T-helper 2 cell treated with Interferon-gamma antibody and Interleukin-4, amounts not matched to agents 100 ng/mL and 5 ng/mL, for 36 hours (primary cell): ENCODE measurements around the gene IFIH1. TPM values are rescaled to one million over a fixed set of nuclear protein-coding genes. Genes with fewer than 3 reads are reported as not detected.

ENCODE experiments used
- intact Hi-C: fragments of 100-400 bp; cut with micrococcal nuclease; formaldehyde crosslinking; loops from one replicate; pipeline ENCODE4 v1.15.1; 2023
- total RNA-seq: library from RNA; stranded (reverse); gene quantifications from 2 replicates; pipeline ENCODE4 v1.2.3, GENCODE V29; 2022

Gene IFIH1
- total RNA-seq, 1 donor from 2014 or later = 33.3 TPM

DNA sequence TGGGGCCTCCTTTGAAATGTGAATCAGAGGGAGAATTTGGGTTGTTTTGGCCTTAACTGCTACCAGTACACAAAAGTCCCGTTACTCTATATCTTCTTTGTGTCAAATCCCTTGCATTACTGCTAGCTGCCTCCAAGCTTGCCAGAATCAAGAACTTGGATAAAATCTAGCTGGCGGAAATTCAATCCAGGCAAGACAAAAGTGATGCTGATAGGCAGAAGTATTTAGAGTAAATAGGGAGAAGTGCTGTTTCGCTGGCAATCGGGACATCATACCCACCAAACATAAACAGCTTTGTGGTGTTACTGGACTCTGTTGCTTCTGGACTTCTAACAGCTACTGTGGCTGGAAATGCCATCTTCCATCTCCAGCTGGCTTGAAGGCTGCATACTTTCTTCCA lies 2.5 kb downstream of the IFIH1 start:
- intact Hi-C loops = loop anchor here (5.0 to 10.0 kb wide), 5 partner anchors 244 to 1151 kb away; partner anchors contain the start of genes DPP4 and TANK

DNA sequence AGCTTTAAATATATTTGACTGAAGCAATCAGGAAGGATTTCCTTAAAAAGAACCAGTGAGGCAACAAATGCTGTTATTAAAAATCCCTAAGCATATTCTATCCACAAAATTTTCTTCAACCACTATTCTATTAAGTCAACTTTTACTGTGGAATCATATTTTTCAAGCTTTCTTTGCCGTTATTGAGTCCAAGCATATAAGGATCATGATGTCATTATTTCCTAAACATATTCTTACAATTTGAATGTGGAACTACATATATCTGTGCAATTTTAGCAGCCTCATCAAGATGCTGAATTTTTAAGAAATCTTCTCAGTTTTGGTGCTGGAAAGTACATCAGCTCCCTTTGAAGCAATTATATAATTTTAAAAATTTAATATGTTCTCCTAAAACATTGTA lies 5.6 kb downstream of the IFIH1 start:
- intact Hi-C loops = loop anchor here (10.0 kb wide), 1 partner anchor 1148 kb away; the partner anchor contains the start of gene TANK

DNA sequence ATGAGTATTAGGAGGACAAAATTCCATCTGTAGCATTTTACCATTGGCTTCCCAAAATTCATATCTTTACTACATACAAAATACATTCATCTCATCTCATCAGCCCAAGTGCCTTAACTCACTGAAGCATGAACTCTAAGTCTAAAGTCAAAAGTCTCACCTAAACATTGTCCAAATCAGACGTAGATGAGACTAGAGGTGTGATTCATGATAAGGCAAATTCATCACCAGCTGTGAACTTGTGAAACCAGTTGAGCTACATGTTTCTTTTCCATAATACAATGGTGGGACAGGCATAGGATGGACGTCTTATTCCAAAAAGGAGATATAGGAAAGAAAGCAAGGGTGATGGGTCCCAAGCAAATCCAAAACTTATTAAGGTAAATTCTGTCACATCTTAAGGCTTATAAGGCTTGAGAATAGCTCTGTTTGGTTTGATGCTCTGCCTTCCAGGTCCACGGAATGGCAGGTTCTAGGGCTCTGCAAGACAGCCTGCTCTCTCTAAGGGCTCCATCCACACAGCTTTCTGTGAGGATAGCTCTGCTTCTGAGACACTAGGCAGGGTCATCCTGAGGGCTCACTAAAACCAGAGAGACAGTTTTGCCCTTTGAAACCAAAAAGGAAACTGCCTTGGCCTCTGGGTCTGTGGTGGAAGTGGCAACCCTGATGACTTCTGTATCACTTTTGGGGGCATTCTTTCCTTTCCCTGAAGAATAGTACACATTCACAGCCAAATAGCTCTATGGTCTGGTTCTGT lies 9.6 kb downstream of the IFIH1 start:
- intact Hi-C loops = loop anchor here (1.0 kb wide), 1 partner anchor 9 kb away; the partner anchor contains the start of gene IFIH1

DNA sequence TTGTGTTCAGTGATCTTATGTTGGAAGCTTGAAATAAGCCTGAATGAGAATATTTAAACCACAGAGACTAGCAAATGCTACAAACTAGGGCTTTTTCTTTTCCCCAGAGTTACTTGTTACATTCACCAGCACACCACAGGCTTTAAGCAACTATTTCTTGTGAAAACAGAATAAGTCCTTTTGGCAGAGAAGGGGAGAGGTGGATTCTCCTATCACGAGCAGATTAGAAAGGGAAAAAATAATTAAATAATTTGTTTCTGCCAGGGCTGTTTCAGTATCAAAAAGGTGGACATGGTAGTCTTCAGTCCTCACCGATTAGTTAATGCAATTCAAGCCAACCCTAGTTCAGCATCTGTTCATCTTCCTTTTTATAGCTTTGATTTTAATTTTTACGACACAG lies 12.6 kb downstream of the IFIH1 start:
- intact Hi-C loops = no loop called here

DNA sequence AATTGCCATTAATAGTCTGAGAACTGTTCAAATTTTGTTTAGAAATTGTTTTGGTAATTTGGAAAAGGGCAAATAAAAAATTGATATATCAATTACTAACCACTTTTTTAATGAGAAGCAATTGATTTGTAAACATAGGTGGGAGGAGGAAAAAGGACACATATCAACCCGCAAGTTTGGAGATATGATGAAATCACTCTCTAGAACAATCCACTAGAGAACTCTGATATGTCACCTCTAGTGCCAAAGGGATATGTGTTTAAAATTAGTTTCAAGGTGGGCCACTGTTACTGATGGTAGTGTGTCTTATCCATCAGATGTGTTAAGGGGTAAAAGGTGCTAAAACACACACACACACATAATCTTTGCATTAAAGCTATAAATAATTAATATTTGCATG lies 16.6 kb downstream of the IFIH1 start:
- intact Hi-C loops = loop anchor here (1.0 kb wide), 2 partner anchors 16 to 716 kb away; partner anchors contain the start of gene IFIH1

DNA sequence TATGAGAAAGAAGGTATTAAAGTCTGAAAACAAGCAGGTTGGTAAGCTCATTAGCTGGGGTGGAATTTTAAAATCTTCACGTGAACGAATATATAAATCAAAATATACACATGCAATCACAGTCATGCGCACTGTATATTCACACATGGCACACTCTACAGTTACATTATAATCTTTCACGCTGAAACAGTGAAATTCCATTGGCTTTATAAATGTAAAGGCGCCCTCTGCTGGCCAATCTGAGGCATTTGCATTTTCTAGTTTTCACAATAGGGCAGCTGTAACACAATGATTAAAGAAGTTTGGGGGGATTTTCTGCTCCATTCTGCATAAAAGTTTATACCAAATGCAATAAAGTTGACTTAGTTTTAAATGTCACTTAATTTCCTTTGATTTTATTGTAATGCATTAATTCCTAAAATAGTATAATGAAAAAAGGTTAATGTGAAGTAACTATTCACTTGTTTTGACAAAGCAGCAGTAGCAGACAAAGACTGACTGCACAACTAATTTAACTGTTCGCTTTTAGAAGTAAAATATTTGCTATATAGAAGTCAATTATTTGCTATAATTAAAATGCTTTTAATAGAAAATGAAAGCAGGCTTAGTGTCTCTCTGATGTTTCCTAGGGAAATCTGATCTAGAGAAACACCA lies 17.2 kb downstream of the IFIH1 start:
- intact Hi-C loops = loop anchor here (1.0 kb wide), 2 partner anchors 17 to 715 kb away; partner anchors contain the start of gene IFIH1

DNA sequence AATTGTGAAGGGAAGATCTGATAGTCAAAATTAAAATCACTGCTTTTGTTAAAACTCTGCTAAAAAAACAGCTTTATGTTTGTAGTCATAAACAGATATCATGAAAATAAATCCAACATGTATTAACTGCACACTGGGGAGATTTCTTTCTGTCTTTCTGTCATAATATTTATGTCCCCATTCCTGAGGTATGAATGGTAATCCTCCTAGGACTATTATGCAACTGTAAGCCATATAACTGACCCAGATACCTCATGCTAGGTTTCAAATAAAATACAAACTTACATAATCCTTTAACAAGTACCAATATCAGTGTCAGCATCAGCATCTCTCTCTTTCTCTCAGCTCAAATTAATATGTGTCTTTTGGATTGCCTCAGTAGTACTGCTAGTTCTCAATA lies 18.2 kb downstream of the IFIH1 start:
- intact Hi-C loops = no loop called here

DNA sequence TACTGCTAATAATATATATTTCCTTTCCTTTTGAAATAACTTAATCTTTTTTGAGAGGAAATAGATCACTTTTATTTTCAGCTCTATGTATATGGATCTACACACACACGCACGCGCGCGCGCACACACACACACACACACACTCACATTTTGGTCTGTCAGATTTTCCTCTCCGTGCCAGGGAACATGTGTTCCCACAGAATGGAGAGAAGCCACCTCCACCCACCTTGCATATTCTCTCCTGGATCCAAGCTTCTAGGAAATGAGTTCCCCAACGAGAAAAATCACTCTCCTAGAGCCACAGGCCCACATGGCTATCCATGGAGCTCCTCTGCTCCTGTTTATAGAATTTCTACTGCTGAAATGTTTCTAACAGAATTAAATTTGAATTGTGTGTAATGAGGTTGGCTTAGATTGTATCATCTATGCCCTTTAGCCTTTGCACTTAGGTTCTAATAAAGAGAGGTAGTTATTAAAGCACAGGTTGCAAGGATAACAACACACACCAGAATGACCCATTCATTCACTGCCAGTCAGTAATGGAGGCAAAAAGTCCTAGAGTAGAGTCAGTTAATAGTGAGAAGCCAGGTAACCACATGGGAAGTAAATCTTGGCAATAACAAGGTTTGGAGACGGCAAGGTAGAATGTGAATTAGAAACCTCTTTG lies 19.7 kb downstream of the IFIH1 start:
- intact Hi-C loops = loop anchor here (1.0 kb wide), 2 partner anchors 78 to 146 kb away; no protein-coding TSS in a partner anchor

DNA sequence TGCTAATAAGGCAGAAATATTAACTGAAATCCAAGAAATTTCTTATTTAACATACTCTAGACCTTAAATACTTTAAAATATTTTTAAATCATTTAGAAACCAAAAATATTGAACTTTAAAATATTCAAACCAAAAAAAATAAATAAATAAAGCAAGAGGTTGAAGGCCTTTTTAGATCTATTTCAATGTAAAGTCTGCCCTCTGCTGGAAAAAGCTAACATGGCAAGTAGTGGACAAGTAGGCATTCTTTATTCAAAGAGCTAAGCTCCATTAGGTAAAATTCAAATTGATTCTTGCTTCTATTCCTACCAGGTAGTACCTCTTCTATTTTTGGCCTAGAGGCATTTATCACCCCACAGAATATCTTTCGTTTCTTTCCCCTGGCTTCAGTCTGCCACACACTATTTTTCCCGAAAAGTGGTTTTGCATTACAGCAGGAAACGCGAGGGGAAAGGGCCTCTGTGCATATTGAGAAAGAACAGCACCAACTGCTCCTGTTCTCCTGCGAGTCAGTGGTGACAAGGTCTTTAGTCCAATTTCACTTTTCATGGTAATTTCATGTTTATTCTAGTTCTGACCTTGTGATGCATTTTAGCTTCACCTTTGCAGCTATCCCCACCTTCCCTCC lies 20.4 kb downstream of the IFIH1 start:
- intact Hi-C loops = loop anchor here (1.0 kb wide), 2 partner anchors 77 to 145 kb away; no protein-coding TSS in a partner anchor

DNA sequence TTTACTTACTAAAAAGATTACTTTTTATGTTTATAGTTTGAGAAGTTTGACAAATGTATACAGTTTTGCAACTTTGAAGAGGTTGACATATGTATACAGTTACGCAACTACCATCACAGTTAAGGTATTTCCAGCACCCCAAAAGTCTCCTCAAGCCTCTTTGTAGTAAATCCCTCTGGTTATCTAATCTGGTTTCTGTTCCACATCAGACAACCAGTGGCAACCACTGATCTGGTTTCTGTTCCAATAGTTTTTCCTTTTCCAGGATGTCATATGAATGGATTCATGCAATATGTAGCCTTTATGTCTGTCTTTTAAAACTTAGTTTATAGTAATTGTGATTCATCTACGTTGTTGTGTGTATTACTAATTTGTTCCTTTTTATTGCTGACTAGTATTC lies 23.5 kb downstream of the IFIH1 start:
- intact Hi-C loops = no loop called here

DNA sequence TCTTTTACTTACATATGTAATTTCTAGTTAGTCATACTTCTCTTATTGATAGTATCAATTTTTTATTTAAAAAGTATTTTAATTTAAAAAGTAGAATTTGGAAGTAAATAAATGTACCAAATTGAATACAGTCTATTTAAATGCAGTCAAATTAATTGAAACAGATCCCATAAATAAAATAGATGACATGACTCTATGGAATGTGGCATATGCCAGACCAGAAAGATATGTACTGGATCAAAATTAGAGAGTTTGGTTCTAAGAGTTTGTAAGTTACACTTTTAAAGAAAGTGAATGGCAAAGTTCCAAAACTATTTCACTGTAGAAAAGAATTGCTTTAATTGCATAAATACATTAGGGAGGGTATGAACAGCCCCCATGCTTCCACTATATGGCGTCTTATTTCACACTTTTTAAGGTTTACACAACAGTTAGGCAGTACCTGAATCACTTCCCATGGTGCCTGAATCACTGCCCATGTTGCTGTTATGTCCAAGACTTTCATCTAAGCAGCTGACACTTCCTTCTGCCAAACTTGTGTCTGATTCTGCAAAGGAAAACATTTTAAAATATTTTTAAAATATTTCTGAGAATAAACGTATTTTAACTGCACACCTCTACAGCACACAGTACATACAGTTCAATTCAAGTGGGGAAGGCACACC lies 25.2 kb downstream of the IFIH1 start:
- intact Hi-C loops = loop anchor here (5.0 kb wide), 1 partner anchor 36 kb away; no protein-coding TSS in a partner anchor

DNA sequence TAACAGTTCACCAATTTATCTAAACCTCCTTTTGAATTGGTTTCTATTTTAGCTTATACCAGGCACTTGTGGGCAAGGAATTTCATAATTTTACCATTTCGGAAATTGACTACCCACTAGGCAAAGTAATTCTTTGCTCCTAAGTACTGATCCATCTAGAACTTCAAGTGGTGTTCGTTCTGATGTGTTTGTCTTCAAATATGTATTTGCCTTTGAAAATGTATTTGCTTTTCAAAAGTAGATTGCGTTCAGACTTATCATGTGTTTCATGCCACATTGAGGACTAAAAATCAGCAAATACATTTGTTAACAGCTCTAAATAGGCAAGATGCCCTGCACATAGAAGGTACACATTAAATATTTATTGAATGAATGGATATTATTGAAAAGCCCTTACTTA lies 26.7 kb downstream of the IFIH1 start:
- intact Hi-C loops = loop anchor here (5.0 kb wide), 1 partner anchor 34 kb away; no protein-coding TSS in a partner anchor

DNA sequence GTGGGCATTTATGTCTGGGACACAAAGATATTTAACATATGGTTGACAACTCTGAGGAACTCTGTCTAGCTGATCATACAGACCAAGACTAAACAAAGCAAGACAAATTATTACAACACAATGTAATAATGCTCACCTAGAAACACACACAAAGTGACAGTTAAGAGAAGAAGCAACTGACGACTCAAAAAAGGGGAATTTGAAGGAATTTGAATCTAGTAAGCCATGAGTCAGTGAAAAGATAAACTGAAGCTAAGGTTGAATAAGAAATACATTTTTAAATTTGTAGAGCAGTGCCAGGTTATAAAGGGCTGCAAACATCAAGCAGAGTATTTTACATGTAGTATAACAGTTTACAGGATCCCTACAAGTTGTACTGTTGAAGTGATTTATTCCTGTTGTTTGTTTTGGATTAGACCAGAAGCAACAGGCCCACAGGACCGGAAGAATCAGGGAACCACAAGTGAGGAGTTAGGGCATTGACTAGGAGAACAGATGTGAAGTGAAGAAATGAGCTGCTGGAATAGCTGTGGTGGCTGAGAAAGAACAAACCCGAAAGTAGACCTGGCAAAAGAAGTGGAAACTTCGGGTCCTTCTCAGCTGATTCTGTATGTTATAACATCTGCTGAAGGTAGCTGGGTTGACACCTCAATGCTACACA lies 35.6 kb downstream of the IFIH1 start:
- intact Hi-C loops = no loop called here

DNA sequence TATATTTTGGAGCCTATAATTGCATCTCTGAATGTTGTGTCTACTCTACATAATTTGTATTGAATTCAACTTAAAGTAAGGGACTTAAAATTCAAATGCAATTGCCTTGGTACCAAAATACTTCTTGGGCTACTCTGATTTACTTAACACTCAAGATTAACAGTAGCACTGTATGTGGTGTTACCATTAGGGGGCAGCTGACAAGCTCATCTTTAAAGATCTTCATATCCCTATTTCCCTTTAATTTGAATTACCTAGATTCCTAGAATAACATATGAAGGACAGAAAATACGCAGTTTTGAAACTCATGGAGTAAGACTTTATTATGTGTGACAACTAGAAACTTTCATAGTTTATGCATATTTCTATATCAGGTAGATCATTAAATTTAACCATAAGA lies 37.8 kb downstream of the IFIH1 start:
- intact Hi-C loops = no loop called here

DNA sequence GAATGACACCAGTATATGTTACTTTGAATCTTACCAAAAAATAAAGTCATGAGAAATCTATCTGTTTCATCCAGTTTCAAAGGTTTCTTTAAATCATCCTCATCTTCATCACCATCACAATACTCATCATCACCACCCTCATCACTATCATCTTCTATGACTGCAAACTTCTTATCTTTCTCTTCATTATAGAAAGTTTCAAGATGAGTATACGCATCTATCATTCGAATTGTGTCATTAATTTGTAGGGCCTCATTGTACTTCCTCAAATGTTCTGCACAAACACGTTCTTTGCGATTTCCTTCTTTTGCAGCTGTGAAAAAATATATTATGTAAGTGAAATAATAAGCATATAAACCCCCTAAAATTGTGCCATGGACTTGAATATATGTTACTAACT lies 41.1 kb downstream of the IFIH1 start:
- intact Hi-C loops = no loop called here

DNA sequence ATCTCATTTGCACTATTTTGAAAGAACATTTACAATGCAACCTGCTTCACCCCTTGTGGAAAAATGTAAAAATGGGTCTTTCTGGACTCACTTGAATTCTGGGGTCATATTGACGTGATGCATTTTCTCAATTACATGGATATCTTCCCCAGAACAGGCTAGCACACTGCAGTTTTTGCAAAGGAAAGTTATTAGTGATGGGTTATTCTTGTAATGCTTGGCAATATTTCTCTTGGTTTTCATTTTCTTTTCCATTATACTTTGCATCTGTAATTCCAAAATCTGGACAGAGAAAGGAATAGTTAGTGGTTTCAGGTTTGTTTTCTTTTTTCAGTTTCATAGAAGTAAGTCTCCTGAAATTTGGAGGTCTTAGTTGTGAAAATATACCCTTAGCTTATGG lies 50.5 kb downstream of the IFIH1 start:
- intact Hi-C loops = no loop called here

DNA sequence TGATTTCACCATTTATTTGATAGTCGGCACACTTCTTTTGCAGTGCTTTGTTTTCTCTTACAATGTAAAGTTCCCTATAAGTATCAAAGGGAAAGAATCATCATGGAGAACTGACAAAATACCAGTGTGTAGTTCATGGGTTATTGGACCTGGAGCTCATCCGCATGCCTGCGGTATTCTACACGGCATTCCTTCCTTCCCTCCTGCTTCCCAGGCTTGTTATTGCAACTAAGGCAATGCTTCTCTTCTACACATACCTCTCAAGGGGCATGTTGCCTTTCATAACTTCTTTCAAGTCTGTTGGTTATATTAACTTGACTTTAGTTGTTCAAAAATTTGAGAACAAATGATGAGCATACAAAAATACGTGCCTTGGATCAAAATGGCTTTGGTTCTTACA lies 51.0 kb downstream of the IFIH1 start:
- intact Hi-C loops = no loop called here

DNA sequence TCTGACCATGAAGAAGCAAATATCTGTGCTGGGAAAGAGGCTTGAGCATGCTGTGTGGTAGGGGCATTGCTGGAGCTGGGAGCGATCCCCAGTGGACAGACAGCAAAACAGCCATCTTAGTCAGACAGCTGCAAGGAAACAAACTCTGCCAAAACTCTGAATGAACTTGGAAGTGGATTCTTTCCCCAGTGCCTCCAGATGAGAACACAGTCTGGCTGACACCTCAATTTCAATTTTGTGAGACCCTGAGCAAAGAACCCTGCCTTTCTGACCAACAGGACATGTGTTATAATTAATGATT lies 52.1 kb downstream of the IFIH1 start:
- intact Hi-C loops = no loop called here

DNA sequence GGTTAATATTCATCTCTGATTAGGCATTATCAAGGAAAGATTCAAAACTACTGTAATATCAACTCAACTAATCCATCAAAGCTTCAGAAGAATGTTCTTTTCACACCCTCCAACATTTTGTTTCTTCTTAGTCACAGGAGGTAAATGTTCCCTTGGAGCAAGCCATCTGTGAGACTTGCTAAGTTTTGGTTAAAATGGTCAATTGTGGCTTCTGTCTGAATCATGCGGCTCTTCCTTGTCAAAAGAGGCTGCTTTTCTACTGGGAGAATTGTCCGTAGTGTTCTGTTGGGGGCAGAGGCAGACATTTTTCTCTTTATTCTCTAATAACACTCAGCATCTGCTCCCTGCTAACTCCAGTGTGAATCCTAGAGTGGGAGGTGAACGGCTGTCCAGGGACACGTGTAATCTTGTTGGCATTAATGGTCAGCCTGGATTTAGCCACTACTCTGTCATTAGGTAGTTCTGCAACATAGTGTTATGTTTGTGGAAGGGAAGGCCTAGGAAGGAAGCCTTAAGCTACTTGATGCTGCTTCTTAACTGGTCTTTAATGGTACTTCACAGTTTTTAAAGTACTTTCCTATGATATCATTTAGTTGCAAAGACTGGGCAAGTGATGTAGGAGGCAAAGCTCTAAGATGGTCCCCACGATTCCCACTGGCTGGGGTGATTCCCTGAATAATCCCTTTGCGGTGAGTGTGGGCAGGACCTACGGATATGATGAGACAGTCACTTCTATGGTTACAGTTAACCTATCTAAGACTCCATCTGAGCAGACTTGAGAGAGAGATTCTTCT lies 52.6 kb downstream of the IFIH1 start:
- intact Hi-C loops = no loop called here
